ENCODE results near the gene CTSW. TPM values are rescaled to one million over a fixed set of nuclear protein-coding genes. Genes with fewer than 3 reads are reported as not detected.

The CTSW gene
- polyA plus RNA-seq, 2 of the 4 experiments (the other 2 are of a cell fraction) = not detected

DNA sequence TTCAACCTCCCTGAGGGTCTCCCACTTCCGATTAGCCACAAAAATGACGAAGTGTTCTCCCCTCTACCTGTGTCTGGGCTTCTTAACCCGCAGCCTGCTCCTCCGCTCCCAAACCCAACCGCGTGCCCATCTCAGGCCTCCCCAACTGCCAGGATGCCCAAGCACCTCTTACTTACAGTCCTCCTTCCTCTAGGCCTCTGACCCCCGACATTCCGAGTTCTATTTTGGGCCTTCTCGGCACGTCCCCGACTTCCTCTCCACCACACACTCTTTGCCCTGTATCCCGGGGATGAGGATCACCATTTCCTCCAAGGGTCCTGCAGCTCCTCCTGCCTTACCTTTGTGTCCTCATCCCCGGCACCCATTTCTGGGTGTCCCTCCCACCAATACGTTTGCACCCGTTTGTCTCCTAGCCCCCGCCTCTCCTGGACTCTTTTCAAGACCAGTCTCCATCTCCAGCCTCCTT lies 19.8 kb upstream of the CTSW start:
- Histone ChIP-seq H3K4me3 (peak overlapping the region; percentile 70), H3K9me3 (no peaks in the 10 kb centered on the region), H3K4me2 (peak overlapping the region; percentile 87), H3K4me1 (peaks cover 24% of the 10 kb centered on the region), H3K27ac (peak overlapping the region; percentile 88 to 96)
- no peak for FAIRE-seq
- POLR2A ChIA-PET = interaction anchor here (0.7 to 3.4 kb wide), 17 partner anchors 8 to 245 kb away, joined by 3 to 36 read pairs (median 8); partner anchors contain the start of genes AP5B1, CCDC85B, FIBP and KAT5
- ATAC-seq = peak; percentile 2 to 7
- no peak for DNase-seq (ENCODE audit: low read depth in 1 of 2, low spot score in 1 of 2)
- CTCF ChIA-PET = interaction anchor here (0.6 to 7.6 kb wide), 51 partner anchors 9 to 420 kb away, joined by 3 to 195 read pairs (median 4); partner anchors contain the start of genes AP5B1, CCDC85B, CTSW and EFEMP2
- WGBS (ENCODE audit: missing lambda C conversion rate) = 5% methylated on average over 16 of the region's 16 CpGs
- TF ChIP-seq RCOR1 (IDR thresholded peaks at IDR 0.05; ENCODE audit: low read depth, low read length) = no peak
- TF ChIP-seq TFCP2L1 (CRISPR knock-in tag; IDR thresholded peaks at IDR 0.05) = no peak
- no peak for TF ChIP-seq ESRRA (IDR thresholded peaks at IDR 0.05; ENCODE audit: borderline replicate concordance, low read length)
- TF ChIP-seq NR3C1 (IDR thresholded peaks at IDR 0.05) = no peak
- TF ChIP-seq, protein P1, sequence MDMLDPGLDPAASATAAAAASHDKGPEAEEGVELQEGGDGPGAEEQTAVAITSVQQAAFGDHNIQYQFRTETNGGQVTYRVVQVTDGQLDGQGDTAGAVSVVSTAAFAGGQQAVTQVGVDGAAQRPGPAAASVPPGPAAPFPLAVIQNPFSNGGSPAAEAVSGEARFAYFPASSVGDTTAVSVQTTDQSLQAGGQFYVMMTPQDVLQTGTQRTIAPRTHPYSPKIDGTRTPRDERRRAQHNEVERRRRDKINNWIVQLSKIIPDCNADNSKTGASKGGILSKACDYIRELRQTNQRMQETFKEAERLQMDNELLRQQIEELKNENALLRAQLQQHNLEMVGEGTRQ (IDR thresholded peaks at IDR 0.05) = no peak; the same call in 1 of the 2 replicates
- TF ChIP-seq, protein P2, sequence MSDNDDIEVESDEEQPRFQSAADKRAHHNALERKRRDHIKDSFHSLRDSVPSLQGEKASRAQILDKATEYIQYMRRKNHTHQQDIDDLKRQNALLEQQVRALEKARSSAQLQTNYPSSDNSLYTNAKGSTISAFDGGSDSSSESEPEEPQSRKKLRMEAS (IDR thresholded peaks at IDR 0.05) = no peak; the same call in 1 of the 2 replicates
- TF ChIP-seq HEYL (CRISPR knock-in tag; IDR thresholded peaks at IDR 0.05) = no peak
- 0 out of 2 replicates have a peak, but pooled peaks have one; percentile 4 for TF ChIP-seq MAZ (IDR thresholded peaks at IDR 0.05; ENCODE audit: borderline replicate concordance, low read depth, low read length)
- TF ChIP-seq NPAS2 (CRISPR knock-in tag; IDR thresholded peaks at IDR 0.05; ENCODE audit: borderline replicate concordance) = no peak
- no peak for TF ChIP-seq CHD4 (IDR thresholded peaks at IDR 0.05; ENCODE audit: borderline replicate concordance)
- TF ChIP-seq, protein P3, sequence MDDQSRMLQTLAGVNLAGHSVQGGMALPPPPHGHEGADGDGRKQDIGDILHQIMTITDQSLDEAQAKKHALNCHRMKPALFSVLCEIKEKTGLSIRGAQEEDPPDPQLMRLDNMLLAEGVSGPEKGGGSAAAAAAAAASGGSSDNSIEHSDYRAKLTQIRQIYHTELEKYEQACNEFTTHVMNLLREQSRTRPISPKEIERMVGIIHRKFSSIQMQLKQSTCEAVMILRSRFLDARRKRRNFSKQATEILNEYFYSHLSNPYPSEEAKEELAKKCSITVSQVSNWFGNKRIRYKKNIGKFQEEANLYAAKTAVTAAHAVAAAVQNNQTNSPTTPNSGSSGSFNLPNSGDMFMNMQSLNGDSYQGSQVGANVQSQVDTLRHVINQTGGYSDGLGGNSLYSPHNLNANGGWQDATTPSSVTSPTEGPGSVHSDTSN (IDR thresholded peaks at IDR 0.05) = no peak
- TF ChIP-seq FOXS1 (CRISPR knock-in tag; IDR thresholded peaks at IDR 0.05) = no peak
- TF ChIP-seq, protein P4, sequence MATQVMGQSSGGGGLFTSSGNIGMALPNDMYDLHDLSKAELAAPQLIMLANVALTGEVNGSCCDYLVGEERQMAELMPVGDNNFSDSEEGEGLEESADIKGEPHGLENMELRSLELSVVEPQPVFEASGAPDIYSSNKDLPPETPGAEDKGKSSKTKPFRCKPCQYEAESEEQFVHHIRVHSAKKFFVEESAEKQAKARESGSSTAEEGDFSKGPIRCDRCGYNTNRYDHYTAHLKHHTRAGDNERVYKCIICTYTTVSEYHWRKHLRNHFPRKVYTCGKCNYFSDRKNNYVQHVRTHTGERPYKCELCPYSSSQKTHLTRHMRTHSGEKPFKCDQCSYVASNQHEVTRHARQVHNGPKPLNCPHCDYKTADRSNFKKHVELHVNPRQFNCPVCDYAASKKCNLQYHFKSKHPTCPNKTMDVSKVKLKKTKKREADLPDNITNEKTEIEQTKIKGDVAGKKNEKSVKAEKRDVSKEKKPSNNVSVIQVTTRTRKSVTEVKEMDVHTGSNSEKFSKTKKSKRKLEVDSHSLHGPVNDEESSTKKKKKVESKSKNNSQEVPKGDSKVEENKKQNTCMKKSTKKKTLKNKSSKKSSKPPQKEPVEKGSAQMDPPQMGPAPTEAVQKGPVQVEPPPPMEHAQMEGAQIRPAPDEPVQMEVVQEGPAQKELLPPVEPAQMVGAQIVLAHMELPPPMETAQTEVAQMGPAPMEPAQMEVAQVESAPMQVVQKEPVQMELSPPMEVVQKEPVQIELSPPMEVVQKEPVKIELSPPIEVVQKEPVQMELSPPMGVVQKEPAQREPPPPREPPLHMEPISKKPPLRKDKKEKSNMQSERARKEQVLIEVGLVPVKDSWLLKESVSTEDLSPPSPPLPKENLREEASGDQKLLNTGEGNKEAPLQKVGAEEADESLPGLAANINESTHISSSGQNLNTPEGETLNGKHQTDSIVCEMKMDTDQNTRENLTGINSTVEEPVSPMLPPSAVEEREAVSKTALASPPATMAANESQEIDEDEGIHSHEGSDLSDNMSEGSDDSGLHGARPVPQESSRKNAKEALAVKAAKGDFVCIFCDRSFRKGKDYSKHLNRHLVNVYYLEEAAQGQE (IDR thresholded peaks at IDR 0.05) = no peak
- no peak for TF ChIP-seq RAD21 (conservative IDR thresholded peaks at IDR 0.05 in 1 of 2, IDR thresholded peaks at IDR 0.05 in 1 of 2)
- TF ChIP-seq FOSL2 (IDR thresholded peaks at IDR 0.05) = no peak
- no peak for TF ChIP-seq FOSL2 (CRISPR knock-in tag; IDR thresholded peaks at IDR 0.05)
- TF ChIP-seq EHF (CRISPR knock-in tag; IDR thresholded peaks at IDR 0.05) = no peak; the same call in 1 of the 2 replicates
- TF ChIP-seq, protein P5, sequence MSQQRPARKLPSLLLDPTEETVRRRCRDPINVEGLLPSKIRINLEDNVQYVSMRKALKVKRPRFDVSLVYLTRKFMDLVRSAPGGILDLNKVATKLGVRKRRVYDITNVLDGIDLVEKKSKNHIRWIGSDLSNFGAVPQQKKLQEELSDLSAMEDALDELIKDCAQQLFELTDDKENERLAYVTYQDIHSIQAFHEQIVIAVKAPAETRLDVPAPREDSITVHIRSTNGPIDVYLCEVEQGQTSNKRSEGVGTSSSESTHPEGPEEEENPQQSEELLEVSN (IDR thresholded peaks at IDR 0.05; ENCODE audit: borderline replicate concordance, low read depth) = no peak
- no peak for TF ChIP-seq GATA3 (IDR thresholded peaks at IDR 0.05; ENCODE audit: borderline replicate concordance)
- TF ChIP-seq ZNF302 (CRISPR knock-in tag; IDR thresholded peaks at IDR 0.05) = no peak
- TF ChIP-seq ZFP36 (IDR thresholded peaks at IDR 0.05; ENCODE audit: borderline replicate concordance, partially characterized antibody) = no peak
- TF ChIP-seq, protein P6, sequence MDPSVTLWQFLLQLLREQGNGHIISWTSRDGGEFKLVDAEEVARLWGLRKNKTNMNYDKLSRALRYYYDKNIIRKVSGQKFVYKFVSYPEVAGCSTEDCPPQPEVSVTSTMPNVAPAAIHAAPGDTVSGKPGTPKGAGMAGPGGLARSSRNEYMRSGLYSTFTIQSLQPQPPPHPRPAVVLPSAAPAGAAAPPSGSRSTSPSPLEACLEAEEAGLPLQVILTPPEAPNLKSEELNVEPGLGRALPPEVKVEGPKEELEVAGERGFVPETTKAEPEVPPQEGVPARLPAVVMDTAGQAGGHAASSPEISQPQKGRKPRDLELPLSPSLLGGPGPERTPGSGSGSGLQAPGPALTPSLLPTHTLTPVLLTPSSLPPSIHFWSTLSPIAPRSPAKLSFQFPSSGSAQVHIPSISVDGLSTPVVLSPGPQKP (IDR thresholded peaks at IDR 0.05; ENCODE audit: low read depth, low read length) = no peak
- no peak for TF ChIP-seq KDM5A (IDR thresholded peaks at IDR 0.05)
- TF ChIP-seq SREBF2 (IDR thresholded peaks at IDR 0.05) = no peak
- TF ChIP-seq ZC3H11A (IDR thresholded peaks at IDR 0.05) = 0 out of 2 replicates have a peak, but pooled peaks have one; percentile 3
- TF ChIP-seq, protein P7, sequence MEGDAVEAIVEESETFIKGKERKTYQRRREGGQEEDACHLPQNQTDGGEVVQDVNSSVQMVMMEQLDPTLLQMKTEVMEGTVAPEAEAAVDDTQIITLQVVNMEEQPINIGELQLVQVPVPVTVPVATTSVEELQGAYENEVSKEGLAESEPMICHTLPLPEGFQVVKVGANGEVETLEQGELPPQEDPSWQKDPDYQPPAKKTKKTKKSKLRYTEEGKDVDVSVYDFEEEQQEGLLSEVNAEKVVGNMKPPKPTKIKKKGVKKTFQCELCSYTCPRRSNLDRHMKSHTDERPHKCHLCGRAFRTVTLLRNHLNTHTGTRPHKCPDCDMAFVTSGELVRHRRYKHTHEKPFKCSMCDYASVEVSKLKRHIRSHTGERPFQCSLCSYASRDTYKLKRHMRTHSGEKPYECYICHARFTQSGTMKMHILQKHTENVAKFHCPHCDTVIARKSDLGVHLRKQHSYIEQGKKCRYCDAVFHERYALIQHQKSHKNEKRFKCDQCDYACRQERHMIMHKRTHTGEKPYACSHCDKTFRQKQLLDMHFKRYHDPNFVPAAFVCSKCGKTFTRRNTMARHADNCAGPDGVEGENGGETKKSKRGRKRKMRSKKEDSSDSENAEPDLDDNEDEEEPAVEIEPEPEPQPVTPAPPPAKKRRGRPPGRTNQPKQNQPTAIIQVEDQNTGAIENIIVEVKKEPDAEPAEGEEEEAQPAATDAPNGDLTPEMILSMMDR (IDR thresholded peaks at IDR 0.05) = no peak
- TF ChIP-seq CBX2 (IDR thresholded peaks at IDR 0.05; ENCODE audit: borderline replicate concordance, low read depth) = no peak
- TF ChIP-seq RNF2 (IDR thresholded peaks at IDR 0.05; ENCODE audit: borderline replicate concordance, low read depth) = no peak
- 0 out of 2 replicates have a peak, but pooled peaks have one; percentile 3 for TF ChIP-seq MYC (IDR thresholded peaks at IDR 0.05; ENCODE audit: borderline replicate concordance, low read length)
- 0 out of 2 replicates have a peak, but pooled peaks have one; percentile 0 for TF ChIP-seq RFX5 (IDR thresholded peaks at IDR 0.05)
- TF ChIP-seq EP300 (IDR thresholded peaks at IDR 0.05) = no peak
- TF ChIP-seq TP53 (CRISPR knock-in tag; IDR thresholded peaks at IDR 0.05) = peak; percentile 50; the same call in 1 of the 2 replicates
